PFSK-1 (cell line): ENCODE measurements around the gene OPRD1.

Source experiments
- FOXP2 ChIP-seq: optimal IDR thresholded peaks from 2 replicates; pipeline ENCODE3; 2011; ENCODE audit warnings: borderline replicate concordance, control low read depth, inconsistent platforms; ENCODE audit not compliant: insufficient read depth; ENCODE audit errors: extremely low read length, extremely low read depth
- POLR2AphosphoS5 ChIP-seq: IDR thresholded peaks from 2 replicates; pipeline ENCODE4 v1.6.1; 2012; ENCODE audit warnings: low read depth, mild to moderate bottlenecking, control low read depth, low read length, moderate library complexity
- SIN3A ChIP-seq: IDR thresholded peaks from 2 replicates; pipeline ENCODE4 v1.6.1; 2012; ENCODE audit warnings: mild to moderate bottlenecking, low read length, moderate library complexity, borderline replicate concordance; ENCODE audit not compliant: insufficient read depth
- TAF1 ChIP-seq: IDR thresholded peaks from 2 replicates; pipeline ENCODE4 v1.6.1; 2012; ENCODE audit warnings: low read length, control low read depth, borderline replicate concordance; ENCODE audit not compliant: insufficient read depth
- TF ChIP-seq, protein P1 (sequence below), 2 experiments: IDR thresholded peaks; 2 replicates each; pipeline versions ENCODE4 v1.6.1 to v1.8.0; 2011 to 2012; ENCODE audit warnings: low read depth in 2 of 2, low read length in 2 of 2, control low read depth in 1 of 2, inconsistent platforms in 1 of 2, mild to moderate bottlenecking in 1 of 2, moderate library complexity in 1 of 2; ENCODE audit not compliant: insufficient read depth in 1 of 2

The OPRD1 gene

GRCh38 chr1:28782011-28782410, 30.0 kb upstream of the OPRD1 start:
- TF ChIP-seq TAF1 (no peak), POLR2AphosphoS5 (no peak), SIN3A (no peak), FOXP2 (no peak)
- TF ChIP-seq, protein P1, sequence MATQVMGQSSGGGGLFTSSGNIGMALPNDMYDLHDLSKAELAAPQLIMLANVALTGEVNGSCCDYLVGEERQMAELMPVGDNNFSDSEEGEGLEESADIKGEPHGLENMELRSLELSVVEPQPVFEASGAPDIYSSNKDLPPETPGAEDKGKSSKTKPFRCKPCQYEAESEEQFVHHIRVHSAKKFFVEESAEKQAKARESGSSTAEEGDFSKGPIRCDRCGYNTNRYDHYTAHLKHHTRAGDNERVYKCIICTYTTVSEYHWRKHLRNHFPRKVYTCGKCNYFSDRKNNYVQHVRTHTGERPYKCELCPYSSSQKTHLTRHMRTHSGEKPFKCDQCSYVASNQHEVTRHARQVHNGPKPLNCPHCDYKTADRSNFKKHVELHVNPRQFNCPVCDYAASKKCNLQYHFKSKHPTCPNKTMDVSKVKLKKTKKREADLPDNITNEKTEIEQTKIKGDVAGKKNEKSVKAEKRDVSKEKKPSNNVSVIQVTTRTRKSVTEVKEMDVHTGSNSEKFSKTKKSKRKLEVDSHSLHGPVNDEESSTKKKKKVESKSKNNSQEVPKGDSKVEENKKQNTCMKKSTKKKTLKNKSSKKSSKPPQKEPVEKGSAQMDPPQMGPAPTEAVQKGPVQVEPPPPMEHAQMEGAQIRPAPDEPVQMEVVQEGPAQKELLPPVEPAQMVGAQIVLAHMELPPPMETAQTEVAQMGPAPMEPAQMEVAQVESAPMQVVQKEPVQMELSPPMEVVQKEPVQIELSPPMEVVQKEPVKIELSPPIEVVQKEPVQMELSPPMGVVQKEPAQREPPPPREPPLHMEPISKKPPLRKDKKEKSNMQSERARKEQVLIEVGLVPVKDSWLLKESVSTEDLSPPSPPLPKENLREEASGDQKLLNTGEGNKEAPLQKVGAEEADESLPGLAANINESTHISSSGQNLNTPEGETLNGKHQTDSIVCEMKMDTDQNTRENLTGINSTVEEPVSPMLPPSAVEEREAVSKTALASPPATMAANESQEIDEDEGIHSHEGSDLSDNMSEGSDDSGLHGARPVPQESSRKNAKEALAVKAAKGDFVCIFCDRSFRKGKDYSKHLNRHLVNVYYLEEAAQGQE (IDR thresholded peaks at IDR 0.05; ENCODE audit: insufficient read depth in 1 of 2, low read depth in 2 of 2, low read length in 2 of 2), result no peak

GRCh38 chr1:28783363-28783762, 28.6 kb upstream of the OPRD1 start:
- TF ChIP-seq TAF1 (no peak), POLR2AphosphoS5 (no peak), FOXP2 (no peak), SIN3A (no peak)
- TF ChIP-seq, protein P1 (IDR thresholded peaks at IDR 0.05; ENCODE audit: insufficient read depth in 1 of 2, low read depth in 2 of 2, low read length in 2 of 2), result no peak

DNA sequence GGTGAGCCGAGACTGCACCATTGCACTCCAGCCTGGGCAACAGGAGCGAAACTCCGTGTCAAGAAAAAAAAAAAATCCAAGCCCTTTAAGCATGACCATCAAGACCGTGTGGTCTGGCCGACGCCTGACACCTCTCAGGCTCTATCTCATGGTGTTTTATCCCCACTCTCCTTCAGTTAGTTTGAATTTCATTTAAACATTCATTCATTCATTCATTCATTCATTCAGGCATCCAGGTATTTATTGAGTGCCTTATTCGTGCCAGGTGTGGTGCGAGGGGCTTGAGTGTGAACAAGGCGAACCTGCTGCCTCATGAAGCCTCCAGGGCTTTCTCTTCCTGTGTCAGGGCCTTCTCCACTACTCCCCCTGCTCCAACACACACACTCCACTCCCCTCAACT, 22.6 kb upstream of the OPRD1 start:
- TF ChIP-seq FOXP2, result no peak
- no peak for TF ChIP-seq POLR2AphosphoS5

DNA sequence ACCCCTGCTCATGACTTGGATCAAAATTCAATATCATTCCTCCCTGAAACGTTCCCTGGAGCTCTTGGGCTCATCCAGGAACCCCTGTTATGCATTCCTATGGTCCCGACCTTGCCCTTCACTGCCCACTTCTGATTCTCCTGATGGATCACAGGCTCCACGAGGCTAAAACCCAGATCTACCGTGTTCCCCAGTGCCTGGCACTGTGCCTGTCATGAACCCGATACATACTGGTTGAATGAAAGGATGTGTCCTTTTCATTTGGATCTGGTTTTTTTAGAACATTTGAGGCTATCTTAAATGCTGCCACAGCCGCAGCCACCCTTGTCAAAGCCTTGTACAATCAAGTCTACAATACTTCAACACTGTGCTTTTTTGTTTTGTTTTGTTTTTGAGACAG, 22.2 kb upstream of the OPRD1 start:
- TF ChIP-seq, protein P1 (IDR thresholded peaks at IDR 0.05; ENCODE audit: insufficient read depth in 1 of 2, low read depth in 2 of 2, low read length in 2 of 2), result no peak
- TF ChIP-seq SIN3A (no peak), FOXP2 (no peak), TAF1 (no peak), POLR2AphosphoS5 (no peak)

- no peak for TF ChIP-seq TAF1
- TF ChIP-seq FOXP2, result no peak
These were observed 21.5 kb upstream of the OPRD1 start for GRCh38 chr1:28790377-28791035.

- TF ChIP-seq, protein P1 (IDR thresholded peaks at IDR 0.05; ENCODE audit: insufficient read depth in 1 of 2, low read depth in 2 of 2, low read length in 2 of 2), result no peak
- TF ChIP-seq SIN3A, result no peak
- TF ChIP-seq POLR2AphosphoS5, result no peak
- TF ChIP-seq TAF1, result no peak
- no peak for TF ChIP-seq FOXP2
These were observed 19.3 kb upstream of the OPRD1 start for GRCh38 chr1:28792644-28793121.
